B cell (primary cell): ENCODE data around the gene KIAA0319L. TPM values are rescaled to one million over a fixed set of nuclear protein-coding genes. Genes with fewer than 3 reads are reported as not detected.

Experiments
- ATAC-seq: fragments of 200-7000 bp; cut with Tn5 transposase; one replicate; pipeline ENCODE4 v1.10.0; 2021; ENCODE audit warnings: low read depth, mild to moderate bottlenecking, moderate number of reproducible peaks, moderate library complexity
- CTCF ChIA-PET: fragments of 350-600 bp; sonication (Branson Sonifier 250); formaldehyde crosslinking; loops from one replicate; lab custom pipeline; 2021; ENCODE audit warnings: antibody characterized with exemption, inconsistent platforms; lab: Charles Lee
- POLR2A ChIA-PET: fragments of 350-600 bp; sonication (Branson Sonifier 250); formaldehyde crosslinking; loops from one replicate; lab custom pipeline; 2021; ENCODE audit warnings: antibody characterized with exemption; lab: Charles Lee
- DNase-seq: peaks from one replicate; pipeline ENCODE4 v3.0.0; 2013
- H2AFZ ChIP-seq: 2 replicates; pipeline ENCODE4 v1.6.1; 2012; ENCODE audit warnings: mild to moderate bottlenecking, low read depth, low read length; ENCODE audit not compliant: insufficient read depth, poor library complexity, severe bottlenecking
- H3K27ac ChIP-seq, 2 donors: 1 replicate in 1 of 2; 2 replicates in 1 of 2; pipeline ENCODE4 v1.5.1; 2012 to 2013; ENCODE audit warnings: low read length in 2 of 2, mild to moderate bottlenecking in 2 of 2, moderate library complexity in 1 of 2
- H3K27me3 ChIP-seq, 4 experiments: fragments of 200-600 bp in 1 of 4; sonication (generic) in 1 of 4; replicated peaks in 1 of 4; 1 replicate in 2 of 4; 2 replicates in 2 of 4; pipeline versions ENCODE4 v1.6.1 to v1.7.0; 2013 to 2016; ENCODE audit warnings: low read length in 3 of 4, mild to moderate bottlenecking in 2 of 4, mixed read lengths in 1 of 4, moderate library complexity in 1 of 4; ENCODE audit not compliant: insufficient read depth in 4 of 4, control insufficient read depth in 3 of 4; ENCODE audit errors: control extremely low read depth in 1 of 4
- H3K36me3 ChIP-seq, 2 experiments: replicated peaks in 1 of 2; 1 replicate in 1 of 2; 2 replicates in 1 of 2; pipeline versions ENCODE4 v1.6.1 to v1.7.1; 2013; ENCODE audit warnings: low read length in 1 of 2; ENCODE audit not compliant: insufficient read depth in 2 of 2, control insufficient read depth in 1 of 2; ENCODE audit errors: control extremely low read depth in 1 of 2, extremely low read depth in 1 of 2
- H3K4me1 ChIP-seq, 2 donors: fragments of 200-600 bp in 1 of 2; sonication (generic) in 1 of 2; 1 replicate in 1 of 2; 2 replicates in 1 of 2; pipeline versions ENCODE4 v1.5.1 to v1.6.1; 2013 to 2017; ENCODE audit warnings: low read length in 2 of 2; ENCODE audit not compliant: control insufficient read depth in 2 of 2, insufficient read depth in 2 of 2
- H3K4me2 ChIP-seq: replicated peaks from 2 replicates; pipeline ENCODE3; 2012; ENCODE audit warnings: mild to moderate bottlenecking, low read depth, low read length; ENCODE audit not compliant: poor library complexity, severe bottlenecking
- H3K4me3 ChIP-seq, 5 experiments: fragments of 200-600 bp in 1 of 5; sonication (generic) in 1 of 5; 1 replicate in 3 of 5; 2 replicates in 2 of 5; pipeline versions ENCODE4 v1.5.1 to v1.7.0; 2011 to 2016; ENCODE audit warnings: low read length in 4 of 5, mild to moderate bottlenecking in 4 of 5, low read depth in 2 of 5, control low read depth in 1 of 5, moderate library complexity in 1 of 5; ENCODE audit not compliant: insufficient read depth in 1 of 5; ENCODE audit errors: control extremely low read depth in 1 of 5, extremely low read depth in 1 of 5
- H3K79me2 ChIP-seq: fragments of 200-600 bp; sonication (generic); one replicate; pipeline ENCODE4 v1.6.0; 2016; ENCODE audit warnings: low read length; ENCODE audit not compliant: control insufficient read depth, insufficient read depth
- H3K9ac ChIP-seq: fragments of 200-600 bp; sonication (generic); 2 replicates; pipeline ENCODE4 v1.6.1; 2017; ENCODE audit warnings: mild to moderate bottlenecking, low read length, moderate library complexity
- H3K9me3 ChIP-seq, 3 donors: one replicate each; pipeline versions ENCODE4 v1.6.1 to v1.7.1; 2013; ENCODE audit warnings: low read length in 2 of 3; ENCODE audit not compliant: control insufficient read depth in 2 of 3, insufficient read depth in 1 of 3; ENCODE audit errors: control extremely low read depth in 1 of 3
- H4K20me1 ChIP-seq: 2 replicates; pipeline ENCODE4 v1.6.0; 2012; ENCODE audit warnings: mild to moderate bottlenecking, low read length; ENCODE audit not compliant: insufficient read depth, control insufficient read depth, poor library complexity, severe bottlenecking
- H3K27ac Mint-ChIP-seq: one replicate; pipeline ENCODE4 v1.8.0; 2021; ENCODE audit warnings: mixed read lengths
- H3K27me3 Mint-ChIP-seq: one replicate; pipeline ENCODE4 v1.8.0; 2021; ENCODE audit warnings: mixed read lengths
- H3K4me1 Mint-ChIP-seq: one replicate; pipeline ENCODE4 v1.8.0; 2021; ENCODE audit warnings: mixed read lengths
- H3K4me3 Mint-ChIP-seq: one replicate; pipeline ENCODE4 v1.8.0; 2021; ENCODE audit warnings: mixed read lengths
- H3K9me3 Mint-ChIP-seq: one replicate; pipeline ENCODE4 v1.8.0; 2022; ENCODE audit warnings: mixed read lengths; ENCODE audit not compliant: insufficient read depth
- EZH2 ChIP-seq: IDR thresholded peaks from 2 replicates; pipeline ENCODE4 v1.6.1; 2012; ENCODE audit warnings: borderline replicate concordance, low read depth, mild to moderate bottlenecking, moderate library complexity, low read length; ENCODE audit not compliant: insufficient read depth, poor library complexity, severe bottlenecking
- WGBS: methylation state at CpG from one replicate; pipeline ENCODE4 v1.1.5; 2013; ENCODE audit warnings: missing lambda C conversion rate; ENCODE audit not compliant: insufficient coverage; 5-methylcytosine and 5-hydroxymethylcytosine counted together
- intact Hi-C: fragments of 100-400 bp; cut with micrococcal nuclease; formaldehyde crosslinking; loops from one replicate; pipeline ENCODE4 v1.10.0; 2022
- polyA plus RNA-seq: library from polyadenylated mRNA; depleted of rRNA; stranded (reverse); fragments of >200 nt; gene quantifications from 2 replicates; pipeline ENCODE4 v1.2.3, GENCODE V29; 2012
- total RNA-seq, 2 donors: library from RNA; stranded (reverse); fragments of 120-200 nt in 1 of 2; gene quantifications; 1 replicate in 1 of 2; 2 replicates in 1 of 2; pipeline versions ENCODE4 v1.2.3 to v1.2.4, GENCODE V29; 2013 to 2022
- TF ChIP-seq, protein P1 (sequence below): fragments of 200-600 bp; IDR thresholded peaks from one replicate; pipeline ENCODE4 v1.8.0; 2022; ENCODE audit warnings: antibody characterized with exemption, mild to moderate bottlenecking

KIAA0319L gene
- total and polyA plus RNA-seq, 2 donors (not counting 1 experiment from before 2014, with no cell fraction given), result 35.9 to 78.1 TPM

DNA sequence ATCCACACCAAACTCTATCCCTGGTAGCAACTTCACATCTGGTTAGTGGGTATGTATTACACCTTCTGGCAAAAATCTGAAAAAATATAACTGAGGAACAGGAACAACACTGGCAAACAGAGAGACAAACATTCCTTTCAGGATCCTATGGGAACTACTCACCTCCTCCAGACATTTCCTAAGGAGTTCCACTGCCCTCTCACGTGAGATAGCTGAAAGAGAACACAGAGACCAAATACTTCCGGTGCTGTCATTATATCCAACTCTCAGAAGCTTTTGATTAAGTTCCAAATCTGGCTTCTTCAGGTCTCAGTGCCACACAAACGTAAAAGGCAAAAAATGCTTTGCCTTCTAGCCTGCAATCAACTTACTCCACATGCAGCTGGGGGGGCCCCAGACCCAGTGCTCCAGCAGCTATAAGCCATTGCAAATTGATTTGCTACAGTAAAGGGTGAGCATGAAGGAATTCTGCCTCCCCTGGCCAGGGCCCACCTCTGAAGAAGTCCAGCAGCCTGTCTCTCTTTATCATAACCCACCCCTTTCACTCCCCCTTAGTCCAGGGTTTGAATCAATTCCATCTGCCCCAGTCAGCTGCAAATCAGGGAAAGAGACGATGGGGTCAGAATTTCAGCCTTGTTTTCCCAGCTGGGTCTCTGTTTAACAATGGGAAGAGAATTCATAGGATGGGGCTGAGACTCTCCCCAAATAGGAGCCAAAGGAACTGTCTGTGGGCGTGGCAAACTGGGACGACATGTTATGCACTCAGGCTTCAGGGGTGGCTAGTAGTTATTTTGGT lies 48.1 kb upstream of the KIAA0319L start:
- no peak overlapping the region for H3K9ac ChIP-seq
- TF ChIP-seq, protein P1, sequence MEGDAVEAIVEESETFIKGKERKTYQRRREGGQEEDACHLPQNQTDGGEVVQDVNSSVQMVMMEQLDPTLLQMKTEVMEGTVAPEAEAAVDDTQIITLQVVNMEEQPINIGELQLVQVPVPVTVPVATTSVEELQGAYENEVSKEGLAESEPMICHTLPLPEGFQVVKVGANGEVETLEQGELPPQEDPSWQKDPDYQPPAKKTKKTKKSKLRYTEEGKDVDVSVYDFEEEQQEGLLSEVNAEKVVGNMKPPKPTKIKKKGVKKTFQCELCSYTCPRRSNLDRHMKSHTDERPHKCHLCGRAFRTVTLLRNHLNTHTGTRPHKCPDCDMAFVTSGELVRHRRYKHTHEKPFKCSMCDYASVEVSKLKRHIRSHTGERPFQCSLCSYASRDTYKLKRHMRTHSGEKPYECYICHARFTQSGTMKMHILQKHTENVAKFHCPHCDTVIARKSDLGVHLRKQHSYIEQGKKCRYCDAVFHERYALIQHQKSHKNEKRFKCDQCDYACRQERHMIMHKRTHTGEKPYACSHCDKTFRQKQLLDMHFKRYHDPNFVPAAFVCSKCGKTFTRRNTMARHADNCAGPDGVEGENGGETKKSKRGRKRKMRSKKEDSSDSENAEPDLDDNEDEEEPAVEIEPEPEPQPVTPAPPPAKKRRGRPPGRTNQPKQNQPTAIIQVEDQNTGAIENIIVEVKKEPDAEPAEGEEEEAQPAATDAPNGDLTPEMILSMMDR, result no peak
- no peak for TF ChIP-seq EZH2
- no peak overlapping the region for H3K27ac ChIP-seq
- no peak for ATAC-seq
- ChIA-PET POLR2A (no interaction called here), CTCF (interaction anchor here (0.8 to 1.3 kb wide), 2 partner anchors 24 to 37 kb away, joined by 3 to 5 read pairs; no protein-coding TSS in a partner anchor)
- no peak for DNase-seq
- H3K4me3 ChIP-seq, result no peak overlapping the region
- intact Hi-C loops, result no loop called here
- no peaks in the 10 kb centered on the region for H3K9me3 ChIP-seq
- Mint-ChIP-seq H3K9me3 (no peaks in the 10 kb centered on the region), H3K27ac (no peak overlapping the region), H3K4me1 (peaks cover 7% of the 10 kb centered on the region), H3K27me3 (no peaks in the 10 kb centered on the region), H3K4me3 (no peak overlapping the region)
- H3K79me2 ChIP-seq, result no peaks in the 10 kb centered on the region
- H4K20me1 ChIP-seq, result no peaks in the 10 kb centered on the region
- WGBS, result 92% methylated on average over 6 of the region's 6 CpGs
- H3K4me2 ChIP-seq, result no peak overlapping the region
- no peaks in the 10 kb centered on the region for H3K27me3 ChIP-seq
- peaks cover 11 to 66% of the 10 kb centered on the region in 2 experiments for H3K36me3 ChIP-seq
- H2AFZ ChIP-seq, result no peak overlapping the region
- no peaks in the 10 kb centered on the region for H3K4me1 ChIP-seq

DNA sequence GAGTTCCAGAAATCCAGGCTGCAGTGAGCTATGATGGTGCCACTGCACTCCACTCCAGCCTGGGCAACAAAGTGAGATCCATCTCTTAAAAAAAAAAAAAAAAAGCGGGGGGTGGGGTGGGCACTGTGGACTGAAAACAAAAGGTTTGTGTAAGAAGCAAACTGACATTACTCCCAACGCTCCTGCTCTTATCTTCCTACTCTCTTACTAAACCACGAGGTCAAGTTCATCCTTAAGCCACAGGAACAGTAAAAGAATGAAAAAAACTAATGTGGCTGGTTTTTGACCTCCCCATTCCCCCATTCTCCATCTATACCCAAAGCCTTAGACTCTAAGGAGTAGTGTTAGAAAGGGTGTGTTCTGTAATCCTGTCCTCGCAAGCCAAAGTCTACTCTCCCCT lies 46.7 kb upstream of the KIAA0319L start:
- H3K9ac ChIP-seq, result no peak overlapping the region
- ChIA-PET CTCF (no interaction called here), POLR2A (no interaction called here)
- no peaks in the 10 kb centered on the region for H3K27me3 Mint-ChIP-seq
- H2AFZ ChIP-seq, result no peak overlapping the region
- no peaks in the 10 kb centered on the region for H3K4me1 ChIP-seq
- no peak overlapping the region for H3K4me3 ChIP-seq
- ATAC-seq (no peak), DNase-seq (no peak)
- WGBS, result no CpG with 5 or more reads among the region's 4 CpGs
- no peak overlapping the region for H3K4me3 Mint-ChIP-seq
- no peak overlapping the region for H3K27ac ChIP-seq
- no peaks in the 10 kb centered on the region for H4K20me1 ChIP-seq
- no peak overlapping the region for H3K4me2 ChIP-seq
- H3K9me3 Mint-ChIP-seq, result no peaks in the 10 kb centered on the region
- no peaks in the 10 kb centered on the region for H3K27me3 ChIP-seq
- H3K36me3 ChIP-seq, result peaks cover 13 to 58% of the 10 kb centered on the region in 2 experiments
- no peak overlapping the region for H3K27ac Mint-ChIP-seq
- no peak for TF ChIP-seq EZH2
- TF ChIP-seq, protein P1, result no peak
- no peaks in the 10 kb centered on the region for H3K9me3 ChIP-seq
- no peaks in the 10 kb centered on the region for H3K79me2 ChIP-seq
- intact Hi-C loops, result no loop called here
- peaks cover 7% of the 10 kb centered on the region for H3K4me1 Mint-ChIP-seq
